Measurements from ENCODE around the gene ARHGAP31.
A peak's percentile ranks its signal among the peaks of the same experiment; 100 is the strongest.

The ARHGAP31 gene

GRCh38 chr3:119444590-119444989 lies 150.4 kb downstream of the ARHGAP31 start:
- H3K27me3 ChIP-seq (ENCODE audit: insufficient read depth, low read depth, severe bottlenecking): no peaks in the 10 kb centered on the region
- H3K36me3 ChIP-seq: peaks cover 32% of the 10 kb centered on the region
- TF ChIP-seq, protein P1, sequence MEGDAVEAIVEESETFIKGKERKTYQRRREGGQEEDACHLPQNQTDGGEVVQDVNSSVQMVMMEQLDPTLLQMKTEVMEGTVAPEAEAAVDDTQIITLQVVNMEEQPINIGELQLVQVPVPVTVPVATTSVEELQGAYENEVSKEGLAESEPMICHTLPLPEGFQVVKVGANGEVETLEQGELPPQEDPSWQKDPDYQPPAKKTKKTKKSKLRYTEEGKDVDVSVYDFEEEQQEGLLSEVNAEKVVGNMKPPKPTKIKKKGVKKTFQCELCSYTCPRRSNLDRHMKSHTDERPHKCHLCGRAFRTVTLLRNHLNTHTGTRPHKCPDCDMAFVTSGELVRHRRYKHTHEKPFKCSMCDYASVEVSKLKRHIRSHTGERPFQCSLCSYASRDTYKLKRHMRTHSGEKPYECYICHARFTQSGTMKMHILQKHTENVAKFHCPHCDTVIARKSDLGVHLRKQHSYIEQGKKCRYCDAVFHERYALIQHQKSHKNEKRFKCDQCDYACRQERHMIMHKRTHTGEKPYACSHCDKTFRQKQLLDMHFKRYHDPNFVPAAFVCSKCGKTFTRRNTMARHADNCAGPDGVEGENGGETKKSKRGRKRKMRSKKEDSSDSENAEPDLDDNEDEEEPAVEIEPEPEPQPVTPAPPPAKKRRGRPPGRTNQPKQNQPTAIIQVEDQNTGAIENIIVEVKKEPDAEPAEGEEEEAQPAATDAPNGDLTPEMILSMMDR (IDR thresholded peaks at IDR 0.05; ENCODE audit: low read depth, low read length): no peak
- no peak for DNase-seq
- H3K27ac ChIP-seq: no peak overlapping the region
- no peak overlapping the region for H3K4me3 ChIP-seq (ENCODE audit: low read depth, low read length)
- no peaks in the 10 kb centered on the region for H3K9me3 ChIP-seq (ENCODE audit: severe bottlenecking)

- Histone ChIP-seq H3K9me3 (ENCODE audit: severe bottlenecking) (no peaks in the 10 kb centered on the region), H3K27me3 (ENCODE audit: insufficient read depth, low read depth, severe bottlenecking) (no peaks in the 10 kb centered on the region), H3K36me3 (peaks cover 68% of the 10 kb centered on the region)
Observed at GRCh38 chr3:119453822-119454221, 159.6 kb downstream of the ARHGAP31 start.

DNA sequence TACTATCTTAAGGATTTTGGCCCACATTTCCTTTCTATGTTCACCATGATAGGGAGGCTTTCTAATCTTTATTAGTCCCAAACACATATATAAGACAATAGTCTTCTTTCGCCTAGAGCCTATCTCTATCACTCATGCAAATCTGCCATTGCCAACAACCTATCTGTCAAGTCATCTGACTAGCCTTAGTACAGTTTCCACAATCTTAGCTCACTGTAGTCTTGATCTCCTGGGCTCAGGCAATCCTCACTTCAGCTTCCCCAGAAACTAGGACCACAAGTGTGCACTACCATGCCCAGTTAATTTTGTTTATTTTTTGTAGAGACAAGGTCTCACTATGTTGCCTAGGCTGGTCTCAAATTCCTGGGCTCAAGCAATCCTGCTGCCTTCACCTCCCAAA lies 162.3 kb downstream of the ARHGAP31 start:
- TF ChIP-seq, protein P1 (IDR thresholded peaks at IDR 0.05; ENCODE audit: low read depth, low read length): no peak
- Histone ChIP-seq H3K9me3 (ENCODE audit: severe bottlenecking) (no peaks in the 10 kb centered on the region), H3K27me3 (ENCODE audit: insufficient read depth, low read depth, severe bottlenecking) (no peaks in the 10 kb centered on the region), H3K4me3 (ENCODE audit: low read depth, low read length) (no peak overlapping the region), H3K27ac (no peak overlapping the region), H3K36me3 (peaks cover 79% of the 10 kb centered on the region)
- DNase-seq: no peak

More at GRCh38 chr3:119453822-119454221, 159.6 kb downstream of the ARHGAP31 start:
- H3K27ac ChIP-seq: no peak overlapping the region
- DNase-seq: no peak
- TF ChIP-seq, protein P1 (IDR thresholded peaks at IDR 0.05; ENCODE audit: low read depth, low read length): no peak
- no peak overlapping the region for H3K4me3 ChIP-seq (ENCODE audit: low read depth, low read length)

GRCh38 chr3:119457246-119457645 lies 163.1 kb downstream of the ARHGAP31 start:
- DNase-seq: no peak
- TF ChIP-seq, protein P1 (IDR thresholded peaks at IDR 0.05; ENCODE audit: low read depth, low read length): no peak
- Histone ChIP-seq H3K36me3 (peaks cover 81% of the 10 kb centered on the region), H3K9me3 (ENCODE audit: severe bottlenecking) (no peaks in the 10 kb centered on the region), H3K4me3 (ENCODE audit: low read depth, low read length) (no peak overlapping the region), H3K27ac (no peak overlapping the region), H3K27me3 (ENCODE audit: insufficient read depth, low read depth, severe bottlenecking) (no peaks in the 10 kb centered on the region)

GRCh38 chr3:119463171-119464169 lies 169.3 kb downstream of the ARHGAP31 start, which contains the start of gene TMEM39A:
Gene TMEM39A, minus strand, starts transcription at chr3:119463615. Its CDS starts 1,541 bp downstream, at chr3:119462074.
- H3K27ac ChIP-seq: peak within 1 kb of the TSS; percentile 75
- TF ChIP-seq, protein P1 (IDR thresholded peaks at IDR 0.05; ENCODE audit: low read depth, low read length): no peak
- H3K4me3 ChIP-seq (ENCODE audit: low read depth, low read length): peak within 1 kb of the TSS; percentile 80
- H3K36me3 ChIP-seq: peaks cover 32% of the 10 kb centered on the region
- H3K9me3 ChIP-seq (ENCODE audit: severe bottlenecking): no peaks in the 10 kb centered on the region
- peak; percentile 99 for DNase-seq
- H3K27me3 ChIP-seq (ENCODE audit: insufficient read depth, low read depth, severe bottlenecking): no peaks in the 10 kb centered on the region

Data from WERI-Rb-1 (cell line).